Esophagus squamous epithelium (tissue), 4 donors: ENCODE results near the gene MTA2.
"Not testable (repeated sequence)": the region's sequence is repeated elsewhere in the genome, so short reads cannot be mapped to it uniquely, and the experiment has no call there.

Experiments
- CTCF ChIP-seq, 6 experiments: fragments of 450-650 bp in 4 of 6; fragments of 200-600 bp in 2 of 6; sonication (generic) in 2 of 6; IDR thresholded peaks; one replicate each; pipeline ENCODE4 v1.5.1; 2016 to 2019; ENCODE audit warnings: antibody characterized with exemption in 6 of 6, mild to moderate bottlenecking in 4 of 6, moderate library complexity in 4 of 6
- POLR2A ChIP-seq, 4 donors: fragments of 450-650 bp; IDR thresholded peaks; one replicate each; pipeline ENCODE4 v1.6.1; 2017; ENCODE audit warnings: antibody characterized with exemption in 4 of 4, mild to moderate bottlenecking in 4 of 4, moderate library complexity in 3 of 4

DNA sequence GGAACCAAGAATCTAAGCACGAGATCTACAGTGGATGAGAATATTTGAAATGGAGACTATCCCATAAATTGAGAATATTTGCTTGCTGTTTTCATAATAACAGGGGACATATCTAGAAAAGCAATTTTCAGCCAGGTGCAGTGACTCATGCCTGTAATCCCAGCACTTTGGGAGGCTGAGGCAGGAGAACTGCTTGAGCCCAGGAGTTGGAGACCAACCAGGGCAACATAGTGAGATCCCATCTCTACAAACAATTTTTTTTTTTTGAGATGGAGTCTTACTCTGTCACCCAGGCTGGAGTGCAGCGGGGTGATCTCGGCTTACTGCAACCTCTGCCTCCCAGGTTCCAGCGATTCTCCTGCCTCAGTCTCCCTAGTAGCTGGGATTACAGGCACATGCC lies 19.9 kb downstream of the MTA2 start:
- not testable (repeated sequence) for TF ChIP-seq CTCF, POLR2A (IDR thresholded peaks at IDR 0.05)
